Gastrocnemius medialis (tissue), 4 donors: ENCODE measurements around the gene IRS1. TPM values are rescaled to one million over a fixed set of nuclear protein-coding genes. Genes with fewer than 3 reads are reported as not detected.

Source experiments
- ATAC-seq, 2 donors: fragments of 150-250 bp; one replicate each; pipeline ENCODE4 v1.9.1; 2016
- DNase-seq, 2 donors: peaks; one replicate each; pipeline ENCODE4 v3.0.0-alpha.2; 2019
- H3K27ac ChIP-seq, 4 donors: fragments of 200-600 bp; sonication (generic); 1 replicate in 1 of 4; 2 replicates in 3 of 4; pipeline ENCODE4 v1.5.1; 2016 to 2018; ENCODE audit warnings: mild to moderate bottlenecking in 2 of 4, moderate library complexity in 1 of 4
- H3K27me3 ChIP-seq, 3 donors: fragments of 200-600 bp; sonication (generic) in 2 of 3; 1 replicate in 1 of 3; 2 replicates in 2 of 3; pipeline versions ENCODE4 v1.5.1 to v1.6.0; 2016 to 2019; ENCODE audit warnings: mild to moderate bottlenecking in 1 of 3, moderate library complexity in 1 of 3
- H3K36me3 ChIP-seq, 2 donors: fragments of 200-600 bp; sonication (generic) in 1 of 2; one replicate each; pipeline ENCODE4 v1.5.1; 2017 to 2018
- H3K4me1 ChIP-seq, 2 donors: fragments of 200-600 bp; sonication (generic) in 1 of 2; one replicate each; pipeline ENCODE4 v1.5.1; 2016 to 2017; ENCODE audit warnings: mild to moderate bottlenecking in 2 of 2
- H3K4me3 ChIP-seq, 4 donors: fragments of 200-600 bp; sonication (generic) in 3 of 4; 1 replicate in 1 of 4; 2 replicates in 3 of 4; pipeline ENCODE4 v1.5.1; 2016 to 2019; ENCODE audit warnings: mild to moderate bottlenecking in 2 of 4
- H3K9me3 ChIP-seq, 3 donors: fragments of 200-600 bp; sonication (generic) in 2 of 3; 1 replicate in 1 of 3; 2 replicates in 2 of 3; pipeline ENCODE4 v1.5.1; 2016 to 2019
- CTCF ChIP-seq, 5 experiments: fragments of 450-650 bp in 3 of 5; fragments of 200-600 bp in 2 of 5; sonication (generic) in 2 of 5; IDR thresholded peaks in 4 of 5; conservative IDR thresholded peaks in 1 of 5; 1 replicate in 4 of 5; 2 replicates in 1 of 5; pipeline ENCODE4 v1.5.1; 2016 to 2019; ENCODE audit warnings: antibody characterized with exemption in 5 of 5, mild to moderate bottlenecking in 3 of 5, moderate library complexity in 3 of 5
- POLR2A ChIP-seq, 2 donors: fragments of 450-650 bp; IDR thresholded peaks; one replicate each; pipeline ENCODE4 v1.6.1; 2017; ENCODE audit warnings: antibody characterized with exemption in 2 of 2, mild to moderate bottlenecking in 2 of 2, moderate library complexity in 2 of 2
- in situ Hi-C, 4 donors: fragments of 200-750 bp; cut with MboI; loops; one replicate each; pipeline versions ENCODE4 v1.15.0 to v1.8.0; 2017; ENCODE audit warnings: low sequenced_read_pairs in 4 of 4
- intact Hi-C: fragments of 100-400 bp; cut with DNase I; formaldehyde crosslinking; loops from one replicate; pipeline ENCODE4 v1.15.1; 2023; ENCODE audit warnings: low total_unique reads
- total RNA-seq, 4 donors: library from RNA; depleted of rRNA; stranded (reverse); fragments of >200 nt; gene quantifications; one replicate each; pipeline versions ENCODE4 v1.1.0 to v1.2.3, GENCODE V29; 2016

The IRS1 gene
- total RNA-seq, 4 donors from 2014 or later: 2.2 to 71.1 (median 6.3) TPM

GRCh38 chr2:226736382-226736781, 63.2 kb downstream of the IRS1 start:
- TF ChIP-seq POLR2A (IDR thresholded peaks at IDR 0.05): no peak
- TF ChIP-seq CTCF (IDR thresholded peaks at IDR 0.05 in 4 of 5, conservative IDR thresholded peaks at IDR 0.05 in 1 of 5): no peak
- peaks cover 41 to 59% of the 10 kb centered on the region in 2 donors for H3K4me1 ChIP-seq

GRCh38 chr2:226733927-226734564, 65.6 kb downstream of the IRS1 start:
- Histone ChIP-seq H3K9me3 (no peaks in the 10 kb centered on the region), H3K4me1 (peaks cover 20 to 35% of the 10 kb centered on the region in 2 donors), H3K36me3 (no peaks in the 10 kb centered on the region), H3K4me3 (no peak overlapping the region), H3K27ac (peak overlapping the region; percentile 31 to 65 (median 62)), H3K27me3 (no peaks in the 10 kb centered on the region)
- intact Hi-C loops: loop anchor here (10.0 kb wide), 1 partner anchor 61 kb away; the partner anchor contains the start of gene IRS1
- DNase-seq (no peak), ATAC-seq (no peak)
- in situ Hi-C loops: no loop called here
- TF ChIP-seq POLR2A (IDR thresholded peaks at IDR 0.05): no peak
- TF ChIP-seq CTCF (IDR thresholded peaks at IDR 0.05 in 4 of 5, conservative IDR thresholded peaks at IDR 0.05 in 1 of 5): no peak

More at GRCh38 chr2:226736382-226736781, 63.2 kb downstream of the IRS1 start:
- Histone ChIP-seq H3K4me3 (no peak overlapping the region), H3K36me3 (no peaks in the 10 kb centered on the region), H3K27me3 (no peaks in the 10 kb centered on the region), H3K27ac (peak overlapping the region in 2 of 4 donors; percentile 0 to 14), H3K9me3 (no peaks in the 10 kb centered on the region)
- in situ Hi-C loops (no loop called here), intact Hi-C loops (loop anchor here (10.0 kb wide), 1 partner anchor 58 kb away; the partner anchor contains the start of gene IRS1)
- no peak for ATAC-seq
- DNase-seq: no peak

GRCh38 chr2:226733189-226733858, 66.3 kb downstream of the IRS1 start:
- H3K36me3 ChIP-seq: no peaks in the 10 kb centered on the region
- DNase-seq (no peak), ATAC-seq (no peak)
- peaks cover 13 to 28% of the 10 kb centered on the region in 2 donors for H3K4me1 ChIP-seq
- no peak overlapping the region for H3K4me3 ChIP-seq
- TF ChIP-seq CTCF (IDR thresholded peaks at IDR 0.05 in 4 of 5, conservative IDR thresholded peaks at IDR 0.05 in 1 of 5): no peak
- no peak for TF ChIP-seq POLR2A (IDR thresholded peaks at IDR 0.05)
- in situ Hi-C loops: no loop called here
- intact Hi-C loops: loop anchor here (10.0 kb wide), 1 partner anchor 61 kb away; the partner anchor contains the start of gene IRS1
- no peaks in the 10 kb centered on the region for H3K9me3 ChIP-seq
- peak overlapping the region; percentile 31 to 65 (median 62) for H3K27ac ChIP-seq
- no peaks in the 10 kb centered on the region for H3K27me3 ChIP-seq

GRCh38 chr2:226732478-226733188, 67.0 kb downstream of the IRS1 start:
- peaks cover 13 to 23% of the 10 kb centered on the region in 2 donors for H3K4me1 ChIP-seq
- intact Hi-C loops: loop anchor here (10.0 kb wide), 1 partner anchor 62 kb away; the partner anchor contains the start of gene IRS1
- DNase-seq (no peak), ATAC-seq (no peak)
- no peak for TF ChIP-seq CTCF (IDR thresholded peaks at IDR 0.05 in 4 of 5, conservative IDR thresholded peaks at IDR 0.05 in 1 of 5)
- no peak for TF ChIP-seq POLR2A (IDR thresholded peaks at IDR 0.05)
- no peaks in the 10 kb centered on the region for H3K9me3 ChIP-seq
- in situ Hi-C loops: no loop called here
- H3K36me3 ChIP-seq: no peaks in the 10 kb centered on the region
- H3K27ac ChIP-seq: peak overlapping the region in 3 of 4 donors; percentile 58 to 65 (median 65)
- H3K4me3 ChIP-seq: no peak overlapping the region
- H3K27me3 ChIP-seq: no peaks in the 10 kb centered on the region
